Stromal cell of bone marrow (primary cell): ENCODE measurements around the gene CCDC12.
"Not testable (repeated sequence)": the region's sequence is repeated elsewhere in the genome, so short reads cannot be mapped to it uniquely, and the experiment has no call there.

ENCODE experiments used
- DNase-seq: peaks from one replicate; pipeline ENCODE4 v3.0.0-alpha.2; 2012; ENCODE audit warnings: low read depth

CCDC12 gene

GRCh38 chr3:46978985-46979944, 2.7 kb upstream of the CCDC12 start, which contains the start of gene NBEAL2:
Gene NBEAL2 (plus strand): TSS chr3:46979666. CDS start chr3:46979862, 196 bp downstream.
- DNase-seq: peak; percentile 73

GRCh38 chr3:46978381-46978780, 1.8 kb upstream of the CCDC12 start:
- DNase-seq: no peak

GRCh38 chr3:46977811-46978195, 1.3 kb upstream of the CCDC12 start:
- DNase-seq: no peak

- DNase-seq: no peak
Observed at GRCh38 chr3:46974421-46975171, 1.9 kb downstream of the CCDC12 start.

GRCh38 chr3:46972396-46972795, 4.1 kb downstream of the CCDC12 start:
- DNase-seq: no peak

GRCh38 chr3:46971742-46972141, 4.8 kb downstream of the CCDC12 start:
- no peak for DNase-seq

GRCh38 chr3:46971151-46971550, 5.4 kb downstream of the CCDC12 start:
- no peak for DNase-seq

GRCh38 chr3:46970391-46971091, 6.0 kb downstream of the CCDC12 start:
- no peak for DNase-seq

GRCh38 chr3:46968783-46969428, 7.6 kb downstream of the CCDC12 start:
- DNase-seq: no peak

- no peak for DNase-seq
Observed at GRCh38 chr3:46966811-46967210, 9.7 kb downstream of the CCDC12 start.

GRCh38 chr3:46965151-46965550, 11.4 kb downstream of the CCDC12 start:
- DNase-seq: no peak

GRCh38 chr3:46964038-46964590, 12.4 kb downstream of the CCDC12 start:
- DNase-seq: not testable (repeated sequence)

GRCh38 chr3:46962990-46963389, 13.6 kb downstream of the CCDC12 start:
- no peak for DNase-seq

- no peak for DNase-seq
Observed at GRCh38 chr3:46962427-46962826, 14.1 kb downstream of the CCDC12 start.

GRCh38 chr3:46960835-46961234, 15.7 kb downstream of the CCDC12 start:
- no peak for DNase-seq

GRCh38 chr3:46960081-46960701, 16.4 kb downstream of the CCDC12 start:
- DNase-seq: no peak

- DNase-seq: no peak
Observed at GRCh38 chr3:46959161-46959511, 17.4 kb downstream of the CCDC12 start.

- no peak for DNase-seq
Observed at GRCh38 chr3:46958467-46959160, 17.9 kb downstream of the CCDC12 start.

- DNase-seq: no peak
Observed at GRCh38 chr3:46957092-46957820, 19.3 kb downstream of the CCDC12 start.

- no peak for DNase-seq
Observed at GRCh38 chr3:46955801-46956259, 20.7 kb downstream of the CCDC12 start.
